GM10248 (cell line): ENCODE measurements around the gene SSPN.
"Not testable (repeated sequence)": the region's sequence is repeated elsewhere in the genome, so short reads cannot be mapped to it uniquely, and the experiment has no call there.

ENCODE experiments used
- CTCF ChIA-PET: fragments of 300-600 bp; sonication (Branson Sonifier 250); formaldehyde crosslinking; extraction: SDS; loops from one replicate; lab custom pipeline; 2021; ENCODE audit warnings: antibody characterized with exemption; lab: Yijun Ruan, JAX
- POLR2A ChIA-PET: fragments of 350-650 bp; sonication (Branson Sonifier 250); formaldehyde crosslinking; extraction: SDS; loops from one replicate; lab custom pipeline; 2020; ENCODE audit warnings: antibody characterized with exemption; lab: Yijun Ruan, JAX
- DNase-seq: peaks from one replicate; pipeline ENCODE4 v3.0.0; 2012; ENCODE audit errors: extremely low spot score
- CTCF ChIP-seq: IDR thresholded peaks from 2 replicates; pipeline ENCODE4 v1.5.1; 2012; ENCODE audit warnings: mild to moderate bottlenecking, low read depth; ENCODE audit errors: extremely low read depth, missing control alignments, control extremely low read depth

The SSPN gene

GRCh38 chr12:26231921-26232320 lies 36.5 kb downstream of the SSPN start:
- no peak for DNase-seq
- ChIA-PET CTCF (interaction anchor here (0.7 to 1.4 kb wide), 5 partner anchors 10 to 135 kb away, joined by 3 to 5 read pairs (median 3); no protein-coding TSS in a partner anchor), POLR2A (no interaction called here)

GRCh38 chr12:26233631-26234030 lies 38.3 kb downstream of the SSPN start:
- no peak for DNase-seq
- POLR2A ChIA-PET = no interaction called here
- no peak for TF ChIP-seq CTCF
- CTCF ChIA-PET = interaction anchor here (0.9 to 1.0 kb wide), 2 partner anchors 22 to 380 kb away, joined by 3 read pairs; no protein-coding TSS in a partner anchor

More at GRCh38 chr12:26231921-26232320, 36.5 kb downstream of the SSPN start:
- no peak for TF ChIP-seq CTCF

- POLR2A ChIA-PET, DNase-seq, CTCF ChIA-PET: not testable (repeated sequence)
These were observed 40.1 kb downstream of the SSPN start for GRCh38 chr12:26235465-26235864.

GRCh38 chr12:26238341-26239121 lies 43.2 kb downstream of the SSPN start:
- POLR2A ChIA-PET = no interaction called here
- CTCF ChIA-PET = no interaction called here
- no peak for DNase-seq
- no peak for TF ChIP-seq CTCF

GRCh38 chr12:26239122-26239851 lies 43.9 kb downstream of the SSPN start:
- ChIA-PET CTCF (no interaction called here), POLR2A (no interaction called here)
- DNase-seq = no peak
- TF ChIP-seq CTCF = no peak

GRCh38 chr12:26239852-26240815 lies 44.8 kb downstream of the SSPN start:
- DNase-seq = no peak
- ChIA-PET CTCF (interaction anchor here (1.1 to 1.2 kb wide), 2 partner anchors 10 to 24 kb away, joined by 4 read pairs; no protein-coding TSS in a partner anchor), POLR2A (no interaction called here)
- no peak for TF ChIP-seq CTCF
